WTC11 (cell line): ENCODE results near the gene ACTC1. TPM values are rescaled to one million over a fixed set of nuclear protein-coding genes. Genes with fewer than 3 reads are reported as not detected.

Experiments used
- ATAC-seq: fragments of 200-7000 bp; cut with Tn5 transposase; 2 replicates; pipeline ENCODE4 v1.10.0; 2021; ENCODE audit warnings: mild to moderate bottlenecking, moderate library complexity
- CTCF ChIA-PET: fragments of 300-600 bp; sonication (Branson Sonifier 250); formaldehyde crosslinking; loops from one replicate; lab custom pipeline; 2021; ENCODE audit warnings: antibody characterized with exemption; lab: Charles Lee
- POLR2A ChIA-PET: fragments of 350-600 bp; sonication (Branson Sonifier 250); formaldehyde crosslinking; loops from one replicate; lab custom pipeline; 2021; ENCODE audit warnings: antibody characterized with exemption; lab: Charles Lee
- DNase-seq: peaks from one replicate; pipeline ENCODE4 v3.0.0; 2021; ENCODE audit warnings: low spot score
- H3K27ac Mint-ChIP-seq: 2 replicates; pipeline ENCODE4 v1.8.0; 2021; ENCODE audit warnings: mixed read lengths
- H3K27me3 Mint-ChIP-seq: 2 replicates; pipeline ENCODE4 v1.8.0; 2021; ENCODE audit warnings: low read depth, mild to moderate bottlenecking, moderate library complexity, mixed read lengths
- H3K36me3 Mint-ChIP-seq: 2 replicates; pipeline ENCODE4 v1.8.0; 2021; ENCODE audit warnings: mixed read lengths
- H3K4me1 Mint-ChIP-seq: 2 replicates; pipeline ENCODE4 v1.8.0; 2022; ENCODE audit warnings: mixed read lengths
- H3K4me3 Mint-ChIP-seq: 2 replicates; pipeline ENCODE4 v1.8.0; 2021; ENCODE audit warnings: mild to moderate bottlenecking, moderate library complexity, mixed read lengths
- H3K9me3 Mint-ChIP-seq: 2 replicates; pipeline ENCODE4 v1.8.0; 2021; ENCODE audit warnings: mixed read lengths
- ATF1 ChIP-seq: sonication (generic); formaldehyde crosslinking; IDR thresholded peaks from 2 replicates; pipeline ENCODE4 v1.8.1; 2023; ENCODE audit warnings: mild to moderate bottlenecking, moderate library complexity, missing genetic modification reagents
- CBFB ChIP-seq: sonication (generic); formaldehyde crosslinking; IDR thresholded peaks from 2 replicates; pipeline ENCODE4 v1.8.1; 2022; ENCODE audit warnings: mild to moderate bottlenecking, low read depth, missing genetic modification reagents
- CREM ChIP-seq: sonication (generic); formaldehyde crosslinking; IDR thresholded peaks from 2 replicates; pipeline ENCODE4 v1.8.1; 2022; ENCODE audit warnings: mild to moderate bottlenecking, missing genetic modification reagents, moderate library complexity
- CTCF ChIP-seq: fragments of 200-600 bp; IDR thresholded peaks from 2 replicates; pipeline ENCODE4 v1.8.0; 2022; ENCODE audit warnings: antibody characterized with exemption
- E2F4 ChIP-seq: sonication (generic); formaldehyde crosslinking; IDR thresholded peaks from 2 replicates; pipeline ENCODE4 v1.8.1; 2022; ENCODE audit warnings: low read depth, mild to moderate bottlenecking, moderate library complexity, missing genetic modification reagents, borderline replicate concordance
- ELF4 ChIP-seq: sonication (generic); formaldehyde crosslinking; IDR thresholded peaks from 2 replicates; pipeline ENCODE4 v1.8.1; 2022; ENCODE audit warnings: low read depth, mild to moderate bottlenecking, moderate library complexity, missing genetic modification reagents
- FOXP1 ChIP-seq: sonication (generic); formaldehyde crosslinking; IDR thresholded peaks from 2 replicates; pipeline ENCODE4 v1.8.0; 2022; ENCODE audit warnings: missing genetic modification reagents, mild to moderate bottlenecking, moderate library complexity, borderline replicate concordance
- GRHL2 ChIP-seq: fragments of 250-450 bp; sonication (Bioruptor Pico); IDR thresholded peaks from 2 replicates; pipeline ENCODE4 v1.8.0; 2022; ENCODE audit warnings: mild to moderate bottlenecking, moderate library complexity; ENCODE audit not compliant: insufficient replicate concordance, severe bottlenecking
- GTF2I ChIP-seq: fragments of 250-450 bp; sonication (Bioruptor Pico); conservative IDR thresholded peaks from 2 replicates; pipeline ENCODE4 v1.4.0; 2021; ENCODE audit warnings: mild to moderate bottlenecking
- HMGXB4 ChIP-seq: sonication (generic); formaldehyde crosslinking; IDR thresholded peaks from 2 replicates; pipeline ENCODE4 v1.8.1; 2023; ENCODE audit warnings: mild to moderate bottlenecking, moderate library complexity, missing genetic modification reagents
- JAZF1 ChIP-seq: fragments of 250-450 bp; sonication (Bioruptor Pico); IDR thresholded peaks from 2 replicates; pipeline ENCODE4 v1.9.0; 2021; ENCODE audit warnings: moderate library complexity, mild to moderate bottlenecking, inconsistent platforms
- JUN ChIP-seq: sonication (generic); formaldehyde crosslinking; IDR thresholded peaks from 2 replicates; pipeline ENCODE4 v1.8.0; 2023; ENCODE audit warnings: mild to moderate bottlenecking, missing genetic modification reagents
- NFATC4 ChIP-seq: fragments of 250-450 bp; sonication (Bioruptor Pico); IDR thresholded peaks from 2 replicates; pipeline ENCODE4 v1.9.0; 2021; ENCODE audit warnings: mild to moderate bottlenecking
- NFYB ChIP-seq: sonication (generic); formaldehyde crosslinking; conservative IDR thresholded peaks from 2 replicates; pipeline ENCODE4 v1.8.0; 2022; ENCODE audit warnings: low read depth, missing genetic modification reagents
- NR2C2 ChIP-seq: sonication (generic); formaldehyde crosslinking; IDR thresholded peaks from 2 replicates; pipeline ENCODE4 v1.8.0; 2022; ENCODE audit warnings: mild to moderate bottlenecking, missing genetic modification reagents
- OVOL2 ChIP-seq: fragments of 250-450 bp; sonication (Bioruptor Pico); IDR thresholded peaks from 2 replicates; pipeline ENCODE4 v1.9.0; 2021; ENCODE audit warnings: mild to moderate bottlenecking, borderline replicate concordance
- RELA ChIP-seq: sonication (generic); formaldehyde crosslinking; IDR thresholded peaks from 2 replicates; pipeline ENCODE4 v1.8.1; 2022; ENCODE audit warnings: missing genetic modification reagents, mild to moderate bottlenecking, borderline replicate concordance
- SMAD4 ChIP-seq: sonication (generic); formaldehyde crosslinking; IDR thresholded peaks from 2 replicates; pipeline ENCODE4 v1.8.0; 2022; ENCODE audit warnings: mild to moderate bottlenecking, missing genetic modification reagents
- ZNF121 ChIP-seq: sonication (generic); formaldehyde crosslinking; IDR thresholded peaks from 2 replicates; pipeline ENCODE4 v1.8.0; 2023; ENCODE audit warnings: missing genetic modification reagents
- ZNF232 ChIP-seq: sonication (generic); formaldehyde crosslinking; IDR thresholded peaks from 2 replicates; pipeline ENCODE4 v1.8.0; 2022; ENCODE audit warnings: mild to moderate bottlenecking, missing genetic modification reagents
- ZNF396 ChIP-seq: fragments of 250-450 bp; sonication (Bioruptor Pico); IDR thresholded peaks from 2 replicates; pipeline ENCODE4 v1.8.0; 2021; ENCODE audit warnings: mild to moderate bottlenecking, moderate library complexity, borderline replicate concordance
- total RNA-seq: library from RNA; stranded (reverse); gene quantifications from 3 replicates; pipeline ENCODE4 v1.2.3, GENCODE V29; 2021
- TF ChIP-seq, protein P1 (sequence below): sonication (generic); formaldehyde crosslinking; IDR thresholded peaks from 2 replicates; pipeline ENCODE4 v1.8.0; 2022; ENCODE audit warnings: missing genetic modification reagents
- TF ChIP-seq, protein P2 (sequence below): sonication (generic); formaldehyde crosslinking; IDR thresholded peaks from 2 replicates; pipeline ENCODE4 v1.8.1; 2022; ENCODE audit warnings: missing genetic modification reagents, borderline replicate concordance

ACTC1 gene
- total RNA-seq, 1 experiment from 2014 or later, result 12.6 TPM

DNA sequence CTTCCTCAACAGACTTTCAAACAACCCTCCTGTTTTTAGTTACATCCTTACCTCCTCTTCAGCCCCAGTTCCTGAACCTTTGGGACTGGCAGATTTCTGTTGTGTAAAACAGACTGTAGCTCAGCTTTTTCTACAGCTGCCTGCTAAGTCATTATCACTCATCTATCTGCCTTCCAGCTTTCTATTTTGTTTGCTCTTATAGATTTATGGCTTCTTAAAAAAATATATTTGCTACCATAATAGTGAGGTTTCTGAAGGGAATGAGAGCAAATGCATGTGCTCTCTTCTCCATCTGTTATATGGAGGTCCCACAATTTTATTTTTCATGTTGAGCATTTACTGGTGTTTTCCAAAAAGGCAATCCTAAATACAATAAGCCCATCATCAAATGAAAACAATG, 22.3 kb downstream of the ACTC1 start:
- no peaks in the 10 kb centered on the region for H3K36me3 Mint-ChIP-seq
- ATAC-seq (no peak), DNase-seq (no peak)
- TF ChIP-seq, protein P1, sequence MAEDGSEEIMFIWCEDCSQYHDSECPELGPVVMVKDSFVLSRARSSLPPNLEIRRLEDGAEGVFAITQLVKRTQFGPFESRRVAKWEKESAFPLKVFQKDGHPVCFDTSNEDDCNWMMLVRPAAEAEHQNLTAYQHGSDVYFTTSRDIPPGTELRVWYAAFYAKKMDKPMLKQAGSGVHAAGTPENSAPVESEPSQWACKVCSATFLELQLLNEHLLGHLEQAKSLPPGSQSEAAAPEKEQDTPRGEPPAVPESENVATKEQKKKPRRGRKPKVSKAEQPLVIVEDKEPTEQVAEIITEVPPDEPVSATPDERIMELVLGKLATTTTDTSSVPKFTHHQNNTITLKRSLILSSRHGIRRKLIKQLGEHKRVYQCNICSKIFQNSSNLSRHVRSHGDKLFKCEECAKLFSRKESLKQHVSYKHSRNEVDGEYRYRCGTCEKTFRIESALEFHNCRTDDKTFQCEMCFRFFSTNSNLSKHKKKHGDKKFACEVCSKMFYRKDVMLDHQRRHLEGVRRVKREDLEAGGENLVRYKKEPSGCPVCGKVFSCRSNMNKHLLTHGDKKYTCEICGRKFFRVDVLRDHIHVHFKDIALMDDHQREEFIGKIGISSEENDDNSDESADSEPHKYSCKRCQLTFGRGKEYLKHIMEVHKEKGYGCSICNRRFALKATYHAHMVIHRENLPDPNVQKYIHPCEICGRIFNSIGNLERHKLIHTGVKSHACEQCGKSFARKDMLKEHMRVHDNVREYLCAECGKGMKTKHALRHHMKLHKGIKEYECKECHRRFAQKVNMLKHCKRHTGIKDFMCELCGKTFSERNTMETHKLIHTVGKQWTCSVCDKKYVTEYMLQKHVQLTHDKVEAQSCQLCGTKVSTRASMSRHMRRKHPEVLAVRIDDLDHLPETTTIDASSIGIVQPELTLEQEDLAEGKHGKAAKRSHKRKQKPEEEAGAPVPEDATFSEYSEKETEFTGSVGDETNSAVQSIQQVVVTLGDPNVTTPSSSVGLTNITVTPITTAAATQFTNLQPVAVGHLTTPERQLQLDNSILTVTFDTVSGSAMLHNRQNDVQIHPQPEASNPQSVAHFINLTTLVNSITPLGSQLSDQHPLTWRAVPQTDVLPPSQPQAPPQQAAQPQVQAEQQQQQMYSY, result no peak
- no peak for TF ChIP-seq GRHL2 (CRISPR knock-in tag)
- TF ChIP-seq ATF1 (CRISPR knock-in tag), result no peak
- TF ChIP-seq JUN, result no peak
- TF ChIP-seq CREM (CRISPR knock-in tag), result no peak
- TF ChIP-seq JAZF1, result no peak
- no peak for TF ChIP-seq ZNF396
- no peak for TF ChIP-seq CBFB (CRISPR knock-in tag)
- no peak for TF ChIP-seq SMAD4 (CRISPR knock-in tag)
- TF ChIP-seq CTCF, result no peak
- no peak for TF ChIP-seq ZNF121
- TF ChIP-seq, protein P2, sequence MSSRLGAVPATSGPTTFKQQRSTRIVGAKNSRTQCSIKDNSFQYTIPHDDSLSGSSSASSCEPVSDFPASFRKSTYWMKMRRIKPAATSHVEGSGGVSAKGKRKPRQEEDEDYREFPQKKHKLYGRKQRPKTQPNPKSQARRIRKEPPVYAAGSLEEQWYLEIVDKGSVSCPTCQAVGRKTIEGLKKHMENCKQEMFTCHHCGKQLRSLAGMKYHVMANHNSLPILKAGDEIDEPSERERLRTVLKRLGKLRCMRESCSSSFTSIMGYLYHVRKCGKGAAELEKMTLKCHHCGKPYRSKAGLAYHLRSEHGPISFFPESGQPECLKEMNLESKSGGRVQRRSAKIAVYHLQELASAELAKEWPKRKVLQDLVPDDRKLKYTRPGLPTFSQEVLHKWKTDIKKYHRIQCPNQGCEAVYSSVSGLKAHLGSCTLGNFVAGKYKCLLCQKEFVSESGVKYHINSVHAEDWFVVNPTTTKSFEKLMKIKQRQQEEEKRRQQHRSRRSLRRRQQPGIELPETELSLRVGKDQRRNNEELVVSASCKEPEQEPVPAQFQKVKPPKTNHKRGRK (CRISPR knock-in tag), result no peak
- H3K27me3 Mint-ChIP-seq, result no peaks in the 10 kb centered on the region; the same call in none of the 2 replicates
- H3K4me3 Mint-ChIP-seq, result no peak overlapping the region
- H3K27ac Mint-ChIP-seq, result no peak overlapping the region
- POLR2A ChIA-PET, result no interaction called here
- peaks cover 19% of the 10 kb centered on the region for H3K4me1 Mint-ChIP-seq
- CTCF ChIA-PET, result interaction anchor here (1.2 kb wide), 1 partner anchor 65 kb away, joined by 3 read pairs; no protein-coding TSS in a partner anchor
- H3K9me3 Mint-ChIP-seq, result no peaks in the 10 kb centered on the region

- H3K4me3 Mint-ChIP-seq, result no peak overlapping the region
- no peaks in the 10 kb centered on the region for H3K9me3 Mint-ChIP-seq
- H3K36me3 Mint-ChIP-seq, result no peaks in the 10 kb centered on the region
- CTCF ChIA-PET, result no interaction called here
- no peak overlapping the region for H3K27ac Mint-ChIP-seq
- ATAC-seq (no peak), DNase-seq (no peak)
- peaks cover 19% of the 10 kb centered on the region for H3K4me1 Mint-ChIP-seq
- TF ChIP-seq RELA (CRISPR knock-in tag) (no peak), FOXP1 (CRISPR knock-in tag) (no peak), NFYB (CRISPR knock-in tag) (no peak), HMGXB4 (CRISPR knock-in tag) (no peak), GTF2I (CRISPR knock-in tag) (no peak), NFATC4 (CRISPR knock-in tag) (no peak), E2F4 (CRISPR knock-in tag) (no peak), SMAD4 (CRISPR knock-in tag) (no peak), ZNF232 (CRISPR knock-in tag) (no peak), ELF4 (CRISPR knock-in tag) (no peak), OVOL2 (no peak), NR2C2 (CRISPR knock-in tag) (no peak)
- POLR2A ChIA-PET, result no interaction called here
- H3K27me3 Mint-ChIP-seq, result no peaks in the 10 kb centered on the region; the same call in none of the 2 replicates
These were observed 23.0 kb downstream of the ACTC1 start for GRCh38 chr15:34772312-34772711.
